ENCODE results near the gene LRRC34. TPM values are rescaled to one million over a fixed set of nuclear protein-coding genes. Genes with fewer than 3 reads are reported as not detected.

Gene LRRC34
- total RNA-seq, 1 donor from 2014 or later, result 5.1 TPM

- Mint-ChIP-seq H3K27me3 (ENCODE audit: low read depth) (peaks cover 4% of the 10 kb centered on the region), H3K4me3 (no peak overlapping the region), H3K4me1 (no peaks in the 10 kb centered on the region), H3K9me3 (no peaks in the 10 kb centered on the region), H3K36me3 (no peaks in the 10 kb centered on the region), H3K27ac (no peak overlapping the region)
- no peak for DNase-seq (ENCODE audit: low spot score in 2 of 2, unreplicated experiment in 2 of 2)
- no peak for TF ChIP-seq CTCF (IDR thresholded peaks at IDR 0.05; ENCODE audit: unreplicated experiment)
Observed at GRCh38 chr3:169848741-169849140, 36.0 kb upstream of the LRRC34 start.

- DNase-seq (ENCODE audit: low spot score in 2 of 2, unreplicated experiment in 2 of 2), result no peak
- Mint-ChIP-seq H3K4me3 (no peak overlapping the region), H3K27me3 (ENCODE audit: low read depth) (no peaks in the 10 kb centered on the region), H3K27ac (no peak overlapping the region), H3K4me1 (no peaks in the 10 kb centered on the region), H3K36me3 (no peaks in the 10 kb centered on the region), H3K9me3 (no peaks in the 10 kb centered on the region)
- no peak for TF ChIP-seq CTCF (IDR thresholded peaks at IDR 0.05; ENCODE audit: unreplicated experiment)
Observed at GRCh38 chr3:169847896-169848295, 35.2 kb upstream of the LRRC34 start.

- Mint-ChIP-seq H3K4me1 (no peaks in the 10 kb centered on the region), H3K27me3 (ENCODE audit: low read depth) (no peaks in the 10 kb centered on the region), H3K9me3 (no peaks in the 10 kb centered on the region), H3K36me3 (no peaks in the 10 kb centered on the region), H3K4me3 (no peak overlapping the region), H3K27ac (no peak overlapping the region)
- no peak for DNase-seq (ENCODE audit: low spot score in 2 of 2, unreplicated experiment in 2 of 2)
- no peak for TF ChIP-seq CTCF (IDR thresholded peaks at IDR 0.05; ENCODE audit: unreplicated experiment)
Observed at GRCh38 chr3:169846458-169847193, 33.9 kb upstream of the LRRC34 start.

- no peak overlapping the region for H3K27ac Mint-ChIP-seq
- H3K27me3 Mint-ChIP-seq (ENCODE audit: low read depth), result no peaks in the 10 kb centered on the region
- TF ChIP-seq CTCF (IDR thresholded peaks at IDR 0.05; ENCODE audit: unreplicated experiment), result no peak
- H3K4me3 Mint-ChIP-seq, result no peak overlapping the region
- H3K9me3 Mint-ChIP-seq, result no peaks in the 10 kb centered on the region
- no peaks in the 10 kb centered on the region for H3K36me3 Mint-ChIP-seq
- H3K4me1 Mint-ChIP-seq, result peaks cover 8% of the 10 kb centered on the region
- DNase-seq (ENCODE audit: low spot score in 2 of 2, unreplicated experiment in 2 of 2), result no peak
Observed at GRCh38 chr3:169842960-169843359, 30.3 kb upstream of the LRRC34 start.

- Mint-ChIP-seq H3K4me1 (peaks cover 8% of the 10 kb centered on the region), H3K27me3 (ENCODE audit: low read depth) (no peaks in the 10 kb centered on the region), H3K4me3 (no peak overlapping the region), H3K36me3 (no peaks in the 10 kb centered on the region), H3K27ac (no peak overlapping the region), H3K9me3 (no peaks in the 10 kb centered on the region)
- no peak for TF ChIP-seq CTCF (IDR thresholded peaks at IDR 0.05; ENCODE audit: unreplicated experiment)
- no peak for DNase-seq (ENCODE audit: low spot score in 2 of 2, unreplicated experiment in 2 of 2)
Observed at GRCh38 chr3:169841171-169841570, 28.5 kb upstream of the LRRC34 start.

All from mesothelial cell of epicardium (in vitro differentiated cells).